IPS-15b (cell line): ENCODE data around the gene MAN1C1.

Experiments used
- H3K27me3 ChIP-seq: one replicate; pipeline ENCODE4 v1.6.1; 2013; ENCODE audit warnings: low read length; ENCODE audit not compliant: control insufficient read depth, insufficient read depth
- H3K36me3 ChIP-seq: one replicate; pipeline ENCODE4 v1.6.1; 2013; ENCODE audit warnings: low read length; ENCODE audit not compliant: control insufficient read depth, insufficient read depth
- H3K4me1 ChIP-seq: one replicate; pipeline ENCODE4 v1.6.1; 2013; ENCODE audit warnings: mild to moderate bottlenecking, low read length; ENCODE audit not compliant: control insufficient read depth, insufficient read depth
- H3K4me3 ChIP-seq: one replicate; pipeline ENCODE4 v1.5.1; 2013; ENCODE audit warnings: low read depth, low read length
- H3K9ac ChIP-seq: one replicate; pipeline ENCODE4 v1.6.1; 2013; ENCODE audit warnings: low read depth, mild to moderate bottlenecking, low read length
- H3K9me3 ChIP-seq: one replicate; pipeline ENCODE4 v1.6.1; 2013; ENCODE audit warnings: mild to moderate bottlenecking, low read length; ENCODE audit not compliant: control insufficient read depth, insufficient read depth

MAN1C1 gene

GRCh38 chr1:25712299-25712970 is 95.8 kb downstream of the MAN1C1 start:
- Histone ChIP-seq H3K4me1 (peaks cover 19% of the 10 kb centered on the region), H3K36me3 (no peaks in the 10 kb centered on the region), H3K4me3 (no peak overlapping the region), H3K27me3 (no peaks in the 10 kb centered on the region), H3K9me3 (no peaks in the 10 kb centered on the region), H3K9ac (no peak overlapping the region)

GRCh38 chr1:25713961-25714360 is 97.4 kb downstream of the MAN1C1 start:
- H3K27me3 ChIP-seq = no peaks in the 10 kb centered on the region
- H3K9ac ChIP-seq = no peak overlapping the region
- H3K36me3 ChIP-seq = no peaks in the 10 kb centered on the region
- H3K4me1 ChIP-seq = peaks cover 3% of the 10 kb centered on the region
- H3K9me3 ChIP-seq = no peaks in the 10 kb centered on the region
- H3K4me3 ChIP-seq = no peak overlapping the region

- Histone ChIP-seq H3K27me3 (no peaks in the 10 kb centered on the region), H3K9me3 (no peaks in the 10 kb centered on the region), H3K4me1 (no peaks in the 10 kb centered on the region), H3K36me3 (no peaks in the 10 kb centered on the region), H3K4me3 (no peak overlapping the region), H3K9ac (no peak overlapping the region)
Observed at GRCh38 chr1:25714372-25714931, 97.9 kb downstream of the MAN1C1 start.

- no peak overlapping the region for H3K9ac ChIP-seq
- no peaks in the 10 kb centered on the region for H3K36me3 ChIP-seq
- H3K27me3 ChIP-seq = no peaks in the 10 kb centered on the region
- H3K4me1 ChIP-seq = no peaks in the 10 kb centered on the region
- no peak overlapping the region for H3K4me3 ChIP-seq
- H3K9me3 ChIP-seq = no peaks in the 10 kb centered on the region
Observed at GRCh38 chr1:25715888-25716287, 99.3 kb downstream of the MAN1C1 start.

- H3K9ac ChIP-seq = no peak overlapping the region
- H3K36me3 ChIP-seq = no peaks in the 10 kb centered on the region
- H3K4me3 ChIP-seq = no peak overlapping the region
- no peaks in the 10 kb centered on the region for H3K4me1 ChIP-seq
- no peaks in the 10 kb centered on the region for H3K9me3 ChIP-seq
- H3K27me3 ChIP-seq = no peaks in the 10 kb centered on the region
Observed at GRCh38 chr1:25716320-25716719, 99.7 kb downstream of the MAN1C1 start.

GRCh38 chr1:25718732-25719131 is 102.1 kb downstream of the MAN1C1 start:
- H3K36me3 ChIP-seq = no peaks in the 10 kb centered on the region
- no peaks in the 10 kb centered on the region for H3K27me3 ChIP-seq
- no peaks in the 10 kb centered on the region for H3K9me3 ChIP-seq
- no peak overlapping the region for H3K9ac ChIP-seq
- no peaks in the 10 kb centered on the region for H3K4me1 ChIP-seq
- no peak overlapping the region for H3K4me3 ChIP-seq

- no peak overlapping the region for H3K4me3 ChIP-seq
- no peaks in the 10 kb centered on the region for H3K27me3 ChIP-seq
- no peaks in the 10 kb centered on the region for H3K9me3 ChIP-seq
- no peak overlapping the region for H3K9ac ChIP-seq
- H3K36me3 ChIP-seq = no peaks in the 10 kb centered on the region
- H3K4me1 ChIP-seq = peaks cover 3% of the 10 kb centered on the region
Observed at GRCh38 chr1:25720624-25721023, 104.0 kb downstream of the MAN1C1 start.

- no peaks in the 10 kb centered on the region for H3K36me3 ChIP-seq
- H3K27me3 ChIP-seq = no peaks in the 10 kb centered on the region
- peaks cover 3% of the 10 kb centered on the region for H3K4me1 ChIP-seq
- H3K9me3 ChIP-seq = no peaks in the 10 kb centered on the region
- no peak overlapping the region for H3K4me3 ChIP-seq
- no peak overlapping the region for H3K9ac ChIP-seq
Observed at GRCh38 chr1:25723250-25723880, 106.8 kb downstream of the MAN1C1 start.

GRCh38 chr1:25724201-25724600 is 107.6 kb downstream of the MAN1C1 start:
- Histone ChIP-seq H3K27me3 (no peaks in the 10 kb centered on the region), H3K4me1 (peaks cover 3% of the 10 kb centered on the region), H3K9ac (no peak overlapping the region), H3K36me3 (no peaks in the 10 kb centered on the region), H3K9me3 (no peaks in the 10 kb centered on the region), H3K4me3 (no peak overlapping the region)

- Histone ChIP-seq H3K4me3 (no peak overlapping the region), H3K9me3 (no peaks in the 10 kb centered on the region), H3K4me1 (peaks cover 3% of the 10 kb centered on the region), H3K9ac (no peak overlapping the region), H3K36me3 (no peaks in the 10 kb centered on the region), H3K27me3 (no peaks in the 10 kb centered on the region)
Observed at GRCh38 chr1:25724966-25725365, 108.4 kb downstream of the MAN1C1 start.

GRCh38 chr1:25725482-25725881 is 108.9 kb downstream of the MAN1C1 start:
- Histone ChIP-seq H3K36me3 (no peaks in the 10 kb centered on the region), H3K4me3 (no peak overlapping the region), H3K4me1 (peaks cover 3% of the 10 kb centered on the region), H3K9me3 (no peaks in the 10 kb centered on the region), H3K9ac (no peak overlapping the region), H3K27me3 (no peaks in the 10 kb centered on the region)

GRCh38 chr1:25727088-25727487 is 110.5 kb downstream of the MAN1C1 start:
- peaks cover 3% of the 10 kb centered on the region for H3K4me1 ChIP-seq
- no peak overlapping the region for H3K9ac ChIP-seq
- no peak overlapping the region for H3K4me3 ChIP-seq
- no peaks in the 10 kb centered on the region for H3K27me3 ChIP-seq
- H3K9me3 ChIP-seq = no peaks in the 10 kb centered on the region
- H3K36me3 ChIP-seq = no peaks in the 10 kb centered on the region
